C4-2B (cell line): ENCODE measurements around the gene LMO2.
"Not testable (repeated sequence)": the region's sequence is repeated elsewhere in the genome, so short reads cannot be mapped to it uniquely, and the experiment has no call there.

Experiments
- H3K27ac ChIP-seq: fragments of 450-650 bp; 2 replicates; pipeline ENCODE4 v1.5.1; 2017
- ZFX ChIP-seq: fragments of 450-650 bp; IDR thresholded peaks from 2 replicates; pipeline ENCODE4 v1.6.1; 2017
- TF ChIP-seq, protein P1 (sequence below): fragments of 450-650 bp; conservative IDR thresholded peaks from 2 replicates; pipeline ENCODE4 v1.5.1; 2017; ENCODE audit warnings: mild to moderate bottlenecking

LMO2 gene

DNA sequence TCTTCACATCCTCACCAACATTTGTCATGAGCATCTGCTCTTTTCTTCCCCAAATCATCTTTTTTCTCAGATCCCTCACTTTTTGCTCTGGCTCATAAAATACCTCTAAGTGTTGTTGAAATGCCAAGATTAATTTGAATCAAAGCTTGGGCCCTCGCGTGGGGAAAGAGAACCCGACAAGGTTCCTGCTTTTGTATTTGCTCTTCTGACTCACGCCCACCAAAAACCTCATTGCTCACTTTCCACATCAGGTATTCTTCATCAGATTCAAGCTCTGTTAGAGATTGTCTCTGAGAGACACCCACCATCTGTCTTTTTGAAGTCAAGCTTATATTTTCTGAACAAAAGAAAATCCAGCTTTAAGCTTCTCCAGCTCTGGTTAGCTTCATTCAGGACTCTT is 64.7 kb downstream of the LMO2 start:
- TF ChIP-seq, protein P1, sequence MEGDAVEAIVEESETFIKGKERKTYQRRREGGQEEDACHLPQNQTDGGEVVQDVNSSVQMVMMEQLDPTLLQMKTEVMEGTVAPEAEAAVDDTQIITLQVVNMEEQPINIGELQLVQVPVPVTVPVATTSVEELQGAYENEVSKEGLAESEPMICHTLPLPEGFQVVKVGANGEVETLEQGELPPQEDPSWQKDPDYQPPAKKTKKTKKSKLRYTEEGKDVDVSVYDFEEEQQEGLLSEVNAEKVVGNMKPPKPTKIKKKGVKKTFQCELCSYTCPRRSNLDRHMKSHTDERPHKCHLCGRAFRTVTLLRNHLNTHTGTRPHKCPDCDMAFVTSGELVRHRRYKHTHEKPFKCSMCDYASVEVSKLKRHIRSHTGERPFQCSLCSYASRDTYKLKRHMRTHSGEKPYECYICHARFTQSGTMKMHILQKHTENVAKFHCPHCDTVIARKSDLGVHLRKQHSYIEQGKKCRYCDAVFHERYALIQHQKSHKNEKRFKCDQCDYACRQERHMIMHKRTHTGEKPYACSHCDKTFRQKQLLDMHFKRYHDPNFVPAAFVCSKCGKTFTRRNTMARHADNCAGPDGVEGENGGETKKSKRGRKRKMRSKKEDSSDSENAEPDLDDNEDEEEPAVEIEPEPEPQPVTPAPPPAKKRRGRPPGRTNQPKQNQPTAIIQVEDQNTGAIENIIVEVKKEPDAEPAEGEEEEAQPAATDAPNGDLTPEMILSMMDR: no peak
- TF ChIP-seq ZFX: no peak
- no peak overlapping the region for H3K27ac ChIP-seq

DNA sequence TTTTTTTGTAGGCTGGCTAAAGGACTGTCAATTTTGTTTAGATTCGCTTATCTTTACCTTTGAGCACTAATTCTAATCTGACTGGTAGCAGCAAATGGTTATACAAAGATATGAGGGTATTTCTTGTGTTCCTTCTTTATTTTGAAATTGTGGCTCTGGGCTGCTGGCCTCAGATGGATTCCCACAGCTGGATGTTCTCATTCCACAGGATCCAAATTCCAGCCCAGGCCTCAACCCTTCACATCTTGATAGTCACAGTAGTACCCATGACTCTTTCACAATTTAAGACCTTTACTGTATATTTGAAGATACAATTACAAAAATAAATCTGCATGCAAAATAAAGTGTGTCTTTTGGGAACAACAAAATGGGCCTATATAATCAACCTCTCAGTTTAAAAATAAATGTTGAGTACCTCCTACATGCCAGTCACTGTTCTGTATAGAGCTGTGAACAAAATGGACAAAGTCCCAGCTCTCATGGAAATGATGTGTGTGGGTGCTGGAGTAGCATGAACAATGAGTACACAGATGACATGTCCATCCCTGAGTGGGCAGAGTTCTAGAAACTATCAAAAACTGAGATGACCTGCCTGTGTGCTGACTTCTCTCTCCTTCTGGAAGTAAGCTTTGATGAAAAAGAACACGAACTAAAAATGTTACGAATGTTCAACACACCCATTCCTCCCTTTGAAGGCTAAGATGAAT is 65.9 kb downstream of the LMO2 start:
- no peak overlapping the region for H3K27ac ChIP-seq
- no peak for TF ChIP-seq ZFX
- TF ChIP-seq, protein P1: no peak

DNA sequence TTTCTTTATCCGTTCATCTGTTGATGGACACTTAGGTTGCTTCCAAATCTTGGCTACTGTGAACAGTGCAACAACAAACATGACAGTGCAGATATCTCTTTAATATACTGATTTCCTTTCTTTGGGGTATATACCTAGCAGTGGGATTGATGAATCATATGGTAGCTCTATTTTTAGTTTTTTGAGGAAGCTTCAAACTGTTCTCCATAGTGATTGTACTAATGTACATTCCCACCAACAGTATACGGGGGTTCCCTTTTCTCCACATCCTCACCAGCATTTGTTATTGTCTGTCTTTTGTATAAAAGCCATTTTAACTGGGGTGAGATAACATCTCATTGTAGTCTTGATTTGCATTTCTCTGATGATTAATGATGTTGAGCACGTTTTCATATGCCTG is 68.9 kb downstream of the LMO2 start:
- not testable (repeated sequence) for H3K27ac ChIP-seq

DNA sequence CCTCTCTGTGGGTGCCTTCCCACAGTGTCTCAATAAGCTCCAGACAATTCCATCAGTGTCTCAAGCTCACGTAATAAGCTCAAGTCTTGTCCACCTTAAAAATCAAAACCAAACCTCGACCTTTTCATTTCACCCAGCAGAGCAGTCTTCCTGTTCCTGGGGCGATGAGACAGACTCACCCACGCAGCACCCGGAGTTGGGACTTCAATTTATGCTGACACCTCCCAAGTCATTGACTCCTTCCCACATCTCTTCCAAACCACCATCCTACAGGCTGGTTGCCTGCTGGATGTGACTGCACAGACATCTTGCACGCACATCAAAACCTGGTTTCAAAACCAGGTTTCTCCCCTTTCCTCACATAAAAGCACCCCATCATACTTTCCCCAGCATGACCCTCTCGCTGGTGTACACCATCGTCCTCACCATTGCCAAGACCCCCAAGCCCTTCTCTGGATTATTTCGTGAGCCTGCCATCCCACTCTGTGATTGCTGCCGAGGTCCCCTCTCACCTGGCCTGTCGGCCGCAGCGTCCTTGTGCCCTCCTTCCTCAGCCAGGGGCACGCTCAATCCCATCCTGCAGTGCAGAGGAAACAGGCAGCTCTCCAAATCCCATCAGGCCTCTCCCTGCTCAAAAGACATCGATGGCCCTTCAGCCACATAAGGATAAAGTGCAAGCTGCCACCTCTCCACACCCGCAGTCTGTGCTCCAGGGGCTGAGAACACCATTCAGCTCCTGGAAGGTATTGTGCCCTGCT is 72.4 kb downstream of the LMO2 start:
- no peak for TF ChIP-seq ZFX
- TF ChIP-seq, protein P1: no peak

More for the DNA sequence above, 72.4 kb downstream of the LMO2 start:
- no peak overlapping the region for H3K27ac ChIP-seq
